ENCODE results near the gene SAMD1. TPM values are rescaled to one million over a fixed set of nuclear protein-coding genes. Genes with fewer than 3 reads are reported as not detected.

The SAMD1 gene
- total and polyA plus RNA-seq, 11 donors, result 26.7 to 62.6 (median 38.3) TPM

DNA sequence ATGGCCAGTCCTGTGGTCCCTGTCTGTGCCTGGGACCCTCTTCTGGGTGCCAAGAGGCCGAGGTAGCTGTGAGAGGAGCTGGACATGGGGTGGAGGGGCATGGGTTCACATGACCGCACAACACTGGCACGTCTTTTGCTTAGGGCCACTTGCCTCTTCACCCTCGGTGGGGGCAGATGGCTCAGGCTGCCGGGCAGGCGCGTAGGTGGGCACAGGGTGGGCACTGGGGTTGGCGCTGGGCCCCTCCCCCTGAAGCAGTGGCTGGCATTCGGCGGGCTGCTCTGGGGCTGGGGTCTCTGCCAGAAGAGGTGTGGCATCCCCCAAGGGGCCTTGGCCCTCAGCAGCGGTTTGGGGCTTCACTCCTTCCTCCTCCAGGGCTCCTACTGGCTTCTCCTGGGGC lies 37.1 kb downstream of the SAMD1 start:
- ATAC-seq, result no peak
- WGBS, 4 donors, result 84 to 90% (median 89%) methylated on average over 10 to 11 of the region's 11 CpGs

DNA sequence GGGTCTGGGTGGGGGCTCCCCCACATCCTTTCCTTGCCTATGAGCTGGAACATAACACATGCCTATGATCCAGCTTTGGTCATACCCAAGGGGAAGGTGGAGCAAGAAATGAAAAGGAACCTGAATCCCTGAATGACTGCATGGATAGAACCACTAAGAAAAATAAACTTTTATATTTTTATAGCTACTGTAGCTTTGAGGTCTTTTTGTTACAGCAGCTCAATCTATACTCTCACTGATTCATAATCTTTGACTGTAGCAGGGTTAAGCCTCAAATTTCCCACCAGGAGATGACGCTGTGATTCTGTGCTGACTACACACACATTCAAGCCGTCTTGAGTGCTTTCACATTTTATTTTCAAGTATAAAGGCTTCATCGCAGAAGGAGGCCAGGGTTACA lies 37.5 kb downstream of the SAMD1 start:
- Histone ChIP-seq H3K9me3 (peaks cover 0 to 9% (median 0%) of the 10 kb centered on the region in 12 donors), H3K36me3 (peaks cover 0 to 28% (median 0%) of the 10 kb centered on the region in 9 donors), H3K4me1 (peaks cover 0 to 11% (median 2%) of the 10 kb centered on the region in 12 donors), H3K27ac (no peak overlapping the region), H3K4me3 (no peak overlapping the region), H3K27me3 (peaks cover 0 to 4% (median 0%) of the 10 kb centered on the region in 9 donors)
- intact Hi-C loops (cut with DNase I), result loop anchor here in 2 of 10 donors (5.0 to 10.0 kb wide), 2 partner anchors 168 to 171 kb away; no protein-coding TSS in a partner anchor
- no peak for TF ChIP-seq POLR2A (IDR thresholded peaks at IDR 0.05)
- TF ChIP-seq, protein P1, sequence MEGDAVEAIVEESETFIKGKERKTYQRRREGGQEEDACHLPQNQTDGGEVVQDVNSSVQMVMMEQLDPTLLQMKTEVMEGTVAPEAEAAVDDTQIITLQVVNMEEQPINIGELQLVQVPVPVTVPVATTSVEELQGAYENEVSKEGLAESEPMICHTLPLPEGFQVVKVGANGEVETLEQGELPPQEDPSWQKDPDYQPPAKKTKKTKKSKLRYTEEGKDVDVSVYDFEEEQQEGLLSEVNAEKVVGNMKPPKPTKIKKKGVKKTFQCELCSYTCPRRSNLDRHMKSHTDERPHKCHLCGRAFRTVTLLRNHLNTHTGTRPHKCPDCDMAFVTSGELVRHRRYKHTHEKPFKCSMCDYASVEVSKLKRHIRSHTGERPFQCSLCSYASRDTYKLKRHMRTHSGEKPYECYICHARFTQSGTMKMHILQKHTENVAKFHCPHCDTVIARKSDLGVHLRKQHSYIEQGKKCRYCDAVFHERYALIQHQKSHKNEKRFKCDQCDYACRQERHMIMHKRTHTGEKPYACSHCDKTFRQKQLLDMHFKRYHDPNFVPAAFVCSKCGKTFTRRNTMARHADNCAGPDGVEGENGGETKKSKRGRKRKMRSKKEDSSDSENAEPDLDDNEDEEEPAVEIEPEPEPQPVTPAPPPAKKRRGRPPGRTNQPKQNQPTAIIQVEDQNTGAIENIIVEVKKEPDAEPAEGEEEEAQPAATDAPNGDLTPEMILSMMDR (IDR thresholded peaks at IDR 0.05), result no peak
- WGBS, 4 donors, result 92 to 95% (median 93%) methylated on average over 3 of the region's 3 CpGs
- DNase-seq, result no peak
- no peak for ATAC-seq

More for the DNA sequence above, 37.1 kb downstream of the SAMD1 start:
- intact Hi-C loops (cut with DNase I), result loop anchor here in 2 of 10 donors (5.0 to 10.0 kb wide), 2 partner anchors 169 to 171 kb away; no protein-coding TSS in a partner anchor
- no peak overlapping the region for H3K4me3 ChIP-seq
- DNase-seq, result no peak
- H3K27me3 ChIP-seq, result peaks cover 0 to 9% (median 3%) of the 10 kb centered on the region in 9 donors
- no peak overlapping the region for H3K27ac ChIP-seq
- H3K4me1 ChIP-seq, result peaks cover 0 to 12% (median 2%) of the 10 kb centered on the region in 12 donors
- peaks cover 0 to 28% (median 0%) of the 10 kb centered on the region in 9 donors for H3K36me3 ChIP-seq
- no peak for TF ChIP-seq POLR2A (IDR thresholded peaks at IDR 0.05)
- TF ChIP-seq, protein P1 (IDR thresholded peaks at IDR 0.05), result no peak
- peaks cover 0 to 9% (median 0%) of the 10 kb centered on the region in 12 donors for H3K9me3 ChIP-seq

- TF ChIP-seq POLR2A (IDR thresholded peaks at IDR 0.05), result no peak
- TF ChIP-seq, protein P1 (IDR thresholded peaks at IDR 0.05), result no peak
- ATAC-seq (no peak), DNase-seq (no peak)
- Histone ChIP-seq H3K4me1 (peaks cover 0 to 6% (median 0%) of the 10 kb centered on the region in 12 donors), H3K36me3 (peaks cover 0 to 28% (median 0%) of the 10 kb centered on the region in 9 donors), H3K27me3 (no peaks in the 10 kb centered on the region), H3K27ac (no peak overlapping the region), H3K4me3 (no peak overlapping the region), H3K9me3 (peaks cover 0 to 9% (median 0%) of the 10 kb centered on the region in 12 donors)
- intact Hi-C loops (cut with DNase I), result loop anchor here in 2 of 10 donors (5.0 to 10.0 kb wide), 2 partner anchors 168 to 170 kb away; no protein-coding TSS in a partner anchor
- WGBS, 4 donors, result 88 to 93% (median 90%) methylated on average over 6 of the region's 6 CpGs
These were observed 38.1 kb downstream of the SAMD1 start for GRCh38 chr19:14052470-14052869.

DNA sequence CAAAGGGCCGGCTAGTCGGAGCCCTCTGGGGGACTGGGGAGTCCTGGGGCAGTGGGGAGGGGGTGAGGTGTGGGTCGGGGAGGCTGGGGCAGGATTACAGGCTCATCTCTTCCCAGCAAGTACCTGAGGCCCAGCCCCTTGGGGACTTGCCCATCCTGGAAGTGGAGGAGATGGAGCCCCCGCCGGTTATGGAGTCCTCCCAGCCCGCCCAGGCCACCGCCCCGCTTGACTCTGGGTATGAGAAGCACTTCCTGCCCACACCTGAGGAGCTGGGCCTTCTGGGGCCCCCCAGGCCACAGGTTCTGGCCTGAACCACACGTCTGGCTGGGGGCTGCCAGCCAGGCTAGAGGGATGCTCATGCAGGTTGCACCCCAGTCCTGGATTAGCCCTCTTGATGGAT lies 38.6 kb downstream of the SAMD1 start:
- ATAC-seq (no peak), DNase-seq (no peak)
- 86 to 100% (median 87%) methylated on average over 1 to 9 of the region's 9 CpGs for WGBS, 4 donors
- Histone ChIP-seq H3K27me3 (no peaks in the 10 kb centered on the region), H3K36me3 (peaks cover 0 to 28% (median 0%) of the 10 kb centered on the region in 9 donors), H3K27ac (no peak overlapping the region), H3K4me1 (peaks cover 0 to under 1% (median 0%) of the 10 kb centered on the region in 12 donors), H3K9me3 (peaks cover 0 to 9% (median 0%) of the 10 kb centered on the region in 12 donors), H3K4me3 (no peak overlapping the region)
- intact Hi-C loops (cut with DNase I), result loop anchor here in 2 of 10 donors (5.0 to 10.0 kb wide), 2 partner anchors 167 to 170 kb away; no protein-coding TSS in a partner anchor
- TF ChIP-seq POLR2A (IDR thresholded peaks at IDR 0.05), result no peak
- TF ChIP-seq, protein P1 (IDR thresholded peaks at IDR 0.05), result no peak
